ENCODE results near the gene FAM32A. TPM values are rescaled to one million over a fixed set of nuclear protein-coding genes. Genes with fewer than 3 reads are reported as not detected.

The FAM32A gene
- total RNA-seq, 2 donors from 2014 or later: 71.8 to 80.1 TPM

GRCh38 chr19:16201011-16201391 lies 15.8 kb downstream of the FAM32A start:
- no peak for TF ChIP-seq CTCF (conservative IDR thresholded peaks at IDR 0.05)
- peaks cover 4% of the 10 kb centered on the region for H3K4me1 ChIP-seq (ENCODE audit: control insufficient read depth, insufficient read depth, low read length)
- H3K9ac ChIP-seq (ENCODE audit: extremely low read depth, low read length, poor library complexity, severe bottlenecking): no peak overlapping the region
- H3K36me3 ChIP-seq (ENCODE audit: control insufficient read depth, insufficient read depth, low read length): peaks cover 30% of the 10 kb centered on the region
- no peaks in the 10 kb centered on the region for H3K9me3 ChIP-seq (ENCODE audit: control insufficient read depth, low read length)
- DNase-seq: no peak
- Mint-ChIP-seq H3K36me3 (ENCODE audit: low read depth) (peaks cover 17% of the 10 kb centered on the region), H3K27me3 (ENCODE audit: insufficient read depth) (no peaks in the 10 kb centered on the region), H3K9me3 (no peaks in the 10 kb centered on the region), H3K4me1 (peaks cover 17% of the 10 kb centered on the region), H3K27ac (no peak overlapping the region), H3K4me3 (no peak overlapping the region)
- H3K27me3 ChIP-seq (ENCODE audit: control insufficient read depth, insufficient read depth, low read length, poor library complexity, severe bottlenecking): no peaks in the 10 kb centered on the region
- no peak overlapping the region for H3K4me3 ChIP-seq (ENCODE audit: low read length)
- WGBS, 2 experiments (ENCODE audit: insufficient coverage in 1 of 2, insufficient read length in 1 of 2): 94 to 100% methylated on average over 2 to 4 of the region's 4 CpGs
- H3K27ac ChIP-seq (ENCODE audit: low read depth, low read length): no peak overlapping the region

- no peak overlapping the region for H3K27ac ChIP-seq (ENCODE audit: low read depth, low read length)
- H3K9ac ChIP-seq (ENCODE audit: extremely low read depth, low read length, poor library complexity, severe bottlenecking): no peak overlapping the region
- H3K9me3 ChIP-seq (ENCODE audit: control insufficient read depth, low read length): no peaks in the 10 kb centered on the region
- H3K36me3 ChIP-seq (ENCODE audit: control insufficient read depth, insufficient read depth, low read length): peaks cover 30% of the 10 kb centered on the region
- WGBS, 2 experiments (ENCODE audit: insufficient coverage in 1 of 2, insufficient read length in 1 of 2): 90 to 91% methylated on average over 18 to 21 of the region's 22 CpGs
- Mint-ChIP-seq H3K27ac (no peak overlapping the region), H3K4me3 (no peak overlapping the region), H3K27me3 (ENCODE audit: insufficient read depth) (no peaks in the 10 kb centered on the region), H3K4me1 (peaks cover 4% of the 10 kb centered on the region), H3K9me3 (no peaks in the 10 kb centered on the region), H3K36me3 (ENCODE audit: low read depth) (peaks cover 17% of the 10 kb centered on the region)
- no peak for TF ChIP-seq CTCF (conservative IDR thresholded peaks at IDR 0.05)
- H3K4me1 ChIP-seq (ENCODE audit: control insufficient read depth, insufficient read depth, low read length): peaks cover 2% of the 10 kb centered on the region
- no peak for DNase-seq
- H3K27me3 ChIP-seq (ENCODE audit: control insufficient read depth, insufficient read depth, low read length, poor library complexity, severe bottlenecking): no peaks in the 10 kb centered on the region
- no peak overlapping the region for H3K4me3 ChIP-seq (ENCODE audit: low read length)
Measured at GRCh38 chr19:16202320-16203255, 17.4 kb downstream of the FAM32A start.

- Mint-ChIP-seq H3K4me1 (peaks cover 2% of the 10 kb centered on the region), H3K27me3 (ENCODE audit: insufficient read depth) (no peaks in the 10 kb centered on the region), H3K27ac (no peak overlapping the region), H3K36me3 (ENCODE audit: low read depth) (peaks cover 17% of the 10 kb centered on the region), H3K9me3 (no peaks in the 10 kb centered on the region), H3K4me3 (no peak overlapping the region)
- Histone ChIP-seq H3K27ac (ENCODE audit: low read depth, low read length) (no peak overlapping the region), H3K4me3 (ENCODE audit: low read length) (no peak overlapping the region), H3K36me3 (ENCODE audit: control insufficient read depth, insufficient read depth, low read length) (peaks cover 34% of the 10 kb centered on the region), H3K27me3 (ENCODE audit: control insufficient read depth, insufficient read depth, low read length, poor library complexity, severe bottlenecking) (no peaks in the 10 kb centered on the region), H3K9me3 (ENCODE audit: control insufficient read depth, low read length) (no peaks in the 10 kb centered on the region), H3K4me1 (ENCODE audit: control insufficient read depth, insufficient read depth, low read length) (peaks cover 2% of the 10 kb centered on the region), H3K9ac (ENCODE audit: extremely low read depth, low read length, poor library complexity, severe bottlenecking) (no peak overlapping the region)
- no peak for TF ChIP-seq CTCF (conservative IDR thresholded peaks at IDR 0.05)
- WGBS, 2 experiments (ENCODE audit: insufficient coverage in 1 of 2, insufficient read length in 1 of 2): 93 to 95% methylated on average over 10 to 19 of the region's 19 CpGs
- DNase-seq: peak; percentile 33
Measured at GRCh38 chr19:16203256-16204004, 18.2 kb downstream of the FAM32A start.
